Heart right ventricle (tissue), 16 donors: ENCODE data around the gene PIGA. TPM values are rescaled to one million over a fixed set of nuclear protein-coding genes. Genes with fewer than 3 reads are reported as not detected.

Experiments used
- ATAC-seq, 8 donors: fragments of 200-7000 bp; cut with Tn5 transposase; one replicate each; pipeline ENCODE4 v1.9.1; 2020; ENCODE audit warnings: mild to moderate bottlenecking in 8 of 8, moderate library complexity in 8 of 8, moderate number of reproducible peaks in 1 of 8
- DNase-seq, 2 donors: peaks; one replicate each; pipeline ENCODE4 v3.0.0-alpha.2; 2020
- H3K27ac ChIP-seq, 10 donors: fragments of 200-600 bp; sonication (generic) in 2 of 10; one replicate each; pipeline versions ENCODE4 v1.5.0 to v1.8.0; 2020 to 2022; ENCODE audit warnings: mild to moderate bottlenecking in 3 of 10
- H3K27me3 ChIP-seq, 7 donors: fragments of 200-600 bp; one replicate each; pipeline ENCODE4 v1.8.0; 2021 to 2022; ENCODE audit warnings: mild to moderate bottlenecking in 2 of 7
- H3K36me3 ChIP-seq, 9 donors: fragments of 200-600 bp; sonication (generic) in 1 of 9; one replicate each; pipeline versions ENCODE4 v1.5.0 to v1.8.0; 2020 to 2022; ENCODE audit warnings: mild to moderate bottlenecking in 2 of 9
- H3K4me1 ChIP-seq, 9 donors: fragments of 200-600 bp; sonication (generic) in 1 of 9; one replicate each; pipeline versions ENCODE4 v1.5.0 to v1.8.0; 2020 to 2022; ENCODE audit warnings: mild to moderate bottlenecking in 4 of 9
- H3K4me3 ChIP-seq, 10 donors: fragments of 200-600 bp; sonication (generic) in 2 of 10; one replicate each; pipeline versions ENCODE4 v1.5.0 to v1.8.0; 2020 to 2022; ENCODE audit warnings: mild to moderate bottlenecking in 7 of 10, moderate library complexity in 2 of 10
- H3K9me3 ChIP-seq, 11 donors: fragments of 200-600 bp in 10 of 11; sonication (generic) in 2 of 11; one replicate each; pipeline versions ENCODE4 v1.5.0 to v1.8.0; 2013 to 2022; ENCODE audit warnings: mild to moderate bottlenecking in 2 of 11, control low read depth in 1 of 11, moderate library complexity in 1 of 11
- WGBS, 2 donors: extraction: QIAGEN DNeasy Blood & Tissue Kit; methylation state at CpG; one replicate each; pipeline ENCODE4 v1.1.7; 2013; ENCODE audit warnings: inconsistent platforms in 1 of 2; 5-methylcytosine and 5-hydroxymethylcytosine counted together
- intact Hi-C, 10 donors: fragments of 100-400 bp; cut with DNase I; formaldehyde crosslinking; loops; one replicate each; pipeline versions ENCODE4 v1.11.1 to v1.14.2; 2022
- polyA plus RNA-seq, 2 donors: library from polyadenylated mRNA; stranded (reverse); fragments of 200-250 nt; gene quantifications; one replicate each; pipeline ENCODE4 v1.2.3, GENCODE V29; 2013
- total RNA-seq, 10 donors: library from RNA; stranded (reverse); fragmentation: NEBNext Ultra II Directional in 3 of 10; extraction: Animal tissue kit (Norgen Biotek cat#: 25700) in 3 of 10; gene quantifications; one replicate each; pipeline versions ENCODE4 v1.2.1 to v1.2.4, GENCODE V29; 2021 to 2023
- TF ChIP-seq, protein P1 (sequence below), 9 donors: fragments of 200-600 bp; sonication (generic) in 2 of 9; IDR thresholded peaks; one replicate each; pipeline versions ENCODE4 v1.5.0 to v1.8.0; 2021 to 2022; ENCODE audit warnings: antibody characterized with exemption in 9 of 9, mild to moderate bottlenecking in 5 of 9, moderate library complexity in 1 of 9
- donor health status: Arrhythmogenic right ventricular cardiomyopathy.
- donor health status: ischemic (EF 13 %, LVEDD 7.1; RV severe dilation, severe dysfunction).
- donor health status: healthy with polysubstance abuse.
- donor health status: DM: no; HTN: yes; CAD: no.
- donor health status: DM: no; HTN: no; CAD: no.
- donor health status: ischemic (EF 25% LVEDD 6.9; RV normal size, moderate dysfunction).
- donor health status: ischemic (EF 25% LVEDD 5.7; RV mildly dilated, moderate dysfunction).
- donor health status: healthy.
- donor health status: DM: yes; HTN: yes; CAD: no.
- donor health status: Ischemic cardiomyopathy.
- donor health status: ischemic (EF 35%, LVEDD 5.7; RV mildly dilated, moderate dysfunction).
- donor health status: nonischemic (EF 11% LVEDD 7.7; RV severe dilation, severe dysfunction).
- donor health status: DM: yes; HTN: yes; CAD: no.
- donor health status: PGD.
- donor health status: ischemic (EF 29% LVEDD 5.4; RV normal size, mild dysfunction).
- donor health status: nonischemic (EF 23%, LVEDD 6.1; RV moderate dilation, normal function).

Gene PIGA
- total and polyA plus RNA-seq, 12 donors: 3.1 to 7.3 (median 4.9) TPM

DNA sequence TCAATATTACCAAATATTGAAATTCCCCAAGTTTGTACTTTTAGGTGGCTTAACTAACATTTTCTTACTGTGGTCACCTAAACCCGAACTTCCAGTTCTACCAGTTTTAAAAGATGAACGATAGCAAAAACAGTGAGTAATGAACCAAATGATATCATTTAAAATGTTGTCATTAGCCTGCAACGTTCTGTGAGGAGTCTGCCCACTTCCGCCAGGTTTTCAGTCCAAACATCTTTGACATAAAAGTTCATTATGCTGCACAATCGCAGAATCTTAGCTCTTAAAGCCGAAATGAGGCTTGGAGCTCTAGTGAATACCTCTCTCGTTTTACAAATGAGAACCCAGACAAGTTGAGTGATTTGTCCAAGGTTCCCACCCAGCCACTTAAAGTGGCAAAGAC lies 762 bp downstream of the PIGA start:
- Histone ChIP-seq H3K27me3 (peaks cover 0 to 42% (median 0%) of the 10 kb centered on the region in 7 donors), H3K4me1 (peaks cover 0 to 20% (median 10%) of the 10 kb centered on the region in 9 donors), H3K4me3 (peak overlapping the region; percentile 46 to 88 (median 77)), H3K9me3 (peaks cover 0 to 11% (median 0%) of the 10 kb centered on the region in 11 donors), H3K36me3 (peaks cover 0 to 29% (median 0%) of the 10 kb centered on the region in 9 donors), H3K27ac (peak overlapping the region in 9 of 10 donors; percentile 81 to 93 (median 88))
- TF ChIP-seq, protein P1, sequence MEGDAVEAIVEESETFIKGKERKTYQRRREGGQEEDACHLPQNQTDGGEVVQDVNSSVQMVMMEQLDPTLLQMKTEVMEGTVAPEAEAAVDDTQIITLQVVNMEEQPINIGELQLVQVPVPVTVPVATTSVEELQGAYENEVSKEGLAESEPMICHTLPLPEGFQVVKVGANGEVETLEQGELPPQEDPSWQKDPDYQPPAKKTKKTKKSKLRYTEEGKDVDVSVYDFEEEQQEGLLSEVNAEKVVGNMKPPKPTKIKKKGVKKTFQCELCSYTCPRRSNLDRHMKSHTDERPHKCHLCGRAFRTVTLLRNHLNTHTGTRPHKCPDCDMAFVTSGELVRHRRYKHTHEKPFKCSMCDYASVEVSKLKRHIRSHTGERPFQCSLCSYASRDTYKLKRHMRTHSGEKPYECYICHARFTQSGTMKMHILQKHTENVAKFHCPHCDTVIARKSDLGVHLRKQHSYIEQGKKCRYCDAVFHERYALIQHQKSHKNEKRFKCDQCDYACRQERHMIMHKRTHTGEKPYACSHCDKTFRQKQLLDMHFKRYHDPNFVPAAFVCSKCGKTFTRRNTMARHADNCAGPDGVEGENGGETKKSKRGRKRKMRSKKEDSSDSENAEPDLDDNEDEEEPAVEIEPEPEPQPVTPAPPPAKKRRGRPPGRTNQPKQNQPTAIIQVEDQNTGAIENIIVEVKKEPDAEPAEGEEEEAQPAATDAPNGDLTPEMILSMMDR (IDR thresholded peaks at IDR 0.05): no peak
- ATAC-seq (no peak), DNase-seq (no peak)
- intact Hi-C loops: no loop called here
- 12% methylated on average over 7 of the region's 7 CpGs for WGBS, 2 donors

DNA sequence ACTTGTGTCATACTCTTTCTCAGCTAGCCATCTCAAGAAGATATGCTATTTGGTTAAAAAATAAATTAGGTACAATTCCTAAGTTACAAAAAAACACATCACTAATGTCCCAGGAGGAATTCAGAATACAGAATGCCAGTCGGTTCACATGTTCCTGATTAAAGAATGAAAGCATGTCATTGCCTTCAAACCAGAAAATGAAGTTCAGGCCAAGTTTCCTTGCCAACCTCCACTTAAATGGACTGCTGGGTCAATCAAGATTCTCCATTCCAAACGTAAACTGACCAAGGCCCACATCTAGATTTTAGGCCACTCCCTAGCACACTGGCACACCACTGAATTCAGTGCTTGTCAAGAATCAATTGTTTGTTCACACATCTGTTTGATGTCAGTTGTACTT lies 6.5 kb downstream of the PIGA start:
- ATAC-seq (peak in 2 of 8 donors; percentile 24 to 41), DNase-seq (no peak)
- 27 to 34% methylated on average over 2 of the region's 2 CpGs for WGBS, 2 donors
- Histone ChIP-seq H3K4me3 (no peak overlapping the region), H3K27ac (peak overlapping the region in 5 of 10 donors; percentile 9 to 62 (median 24)), H3K4me1 (peaks cover 0 to 16% (median 0%) of the 10 kb centered on the region in 9 donors), H3K9me3 (no peaks in the 10 kb centered on the region), H3K27me3 (peaks cover 0 to 16% (median 0%) of the 10 kb centered on the region in 7 donors), H3K36me3 (peaks cover 0 to 62% (median 0%) of the 10 kb centered on the region in 9 donors)
- intact Hi-C loops: no loop called here
- TF ChIP-seq, protein P1 (IDR thresholded peaks at IDR 0.05): no peak

DNA sequence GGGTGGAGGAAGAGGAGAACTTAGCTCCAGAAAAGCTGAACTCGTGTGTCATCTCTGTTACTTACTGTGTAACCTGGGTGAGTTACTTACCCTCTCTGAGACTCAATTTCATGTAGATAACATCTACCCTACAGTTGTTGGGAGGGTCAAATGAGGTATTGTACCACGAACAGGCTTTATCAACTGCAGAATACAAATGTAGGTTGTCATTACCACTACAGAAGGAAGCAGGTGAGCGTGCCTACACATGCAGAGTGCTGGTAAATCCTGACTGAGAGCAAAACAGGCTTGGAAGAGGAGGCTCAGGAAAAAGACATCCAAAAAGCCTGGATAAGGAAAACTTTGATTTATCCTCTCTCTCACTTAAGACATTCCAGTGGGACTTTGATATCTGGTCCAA lies 7.2 kb downstream of the PIGA start:
- Histone ChIP-seq H3K9me3 (no peaks in the 10 kb centered on the region), H3K27ac (peak overlapping the region in 5 of 10 donors; percentile 9 to 62 (median 24)), H3K4me1 (peaks cover 0 to 15% (median 0%) of the 10 kb centered on the region in 9 donors), H3K36me3 (peaks cover 0 to 69% (median 0%) of the 10 kb centered on the region in 9 donors), H3K4me3 (no peak overlapping the region), H3K27me3 (peaks cover 0 to 23% (median 0%) of the 10 kb centered on the region in 7 donors)
- intact Hi-C loops: no loop called here
- ATAC-seq (no peak), DNase-seq (no peak)
- TF ChIP-seq, protein P1 (IDR thresholded peaks at IDR 0.05): no peak
- 67 to 74% methylated on average over 3 of the region's 3 CpGs for WGBS, 2 donors

DNA sequence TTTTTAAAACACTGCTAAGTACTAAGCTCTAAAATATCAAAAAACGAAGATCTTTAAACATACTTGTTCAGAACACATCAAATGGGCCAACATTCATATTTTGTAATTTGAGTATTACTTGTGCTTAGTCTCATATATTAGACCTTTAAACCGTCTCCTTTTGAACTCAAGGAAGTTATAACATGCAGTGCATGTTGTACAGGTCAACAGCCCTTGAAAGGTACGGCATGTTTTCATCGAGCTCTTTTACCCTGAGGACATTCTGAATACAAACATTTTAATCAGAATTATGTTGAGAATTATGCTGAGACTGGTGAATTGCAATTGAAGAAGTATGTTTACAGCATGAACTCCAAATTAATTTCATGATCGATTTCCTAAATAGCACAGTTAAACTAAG lies 12.9 kb downstream of the PIGA start:
- TF ChIP-seq, protein P1 (IDR thresholded peaks at IDR 0.05): no peak
- Histone ChIP-seq H3K9me3 (no peaks in the 10 kb centered on the region), H3K27me3 (peaks cover 0 to 23% (median 0%) of the 10 kb centered on the region in 7 donors), H3K4me3 (no peak overlapping the region), H3K36me3 (peaks cover 0 to 55% (median 0%) of the 10 kb centered on the region in 9 donors), H3K4me1 (peaks cover 0 to 7% (median 0%) of the 10 kb centered on the region in 9 donors), H3K27ac (peak overlapping the region in 1 of 10 donors; percentile 19)
- ATAC-seq (no peak), DNase-seq (no peak)
- 66 to 80% methylated on average over 5 of the region's 5 CpGs for WGBS, 2 donors
- intact Hi-C loops: no loop called here
